Activated CD4-positive, alpha-beta T cell treated with anti-CD3 and anti-CD28 coated beads for 1 hour (primary cell): ENCODE data around the gene INPP1.
"Not testable (repeated sequence)": the region's sequence is repeated elsewhere in the genome, so short reads cannot be mapped to it uniquely, and the experiment has no call there.

ENCODE experiments used
- DNase-seq: peaks from one replicate; pipeline ENCODE4 v3.0.0-alpha.2; 2020

INPP1 gene

GRCh38 chr2:190343536-190344275 is at the start of gene INPP1:
INPP1 (plus strand) TSS chr2:190343589; CDS start chr2:190360103, 16,514 bp downstream.
- DNase-seq = peak; percentile 14

- not testable (repeated sequence) for DNase-seq
Measured at GRCh38 chr2:190297880-190298279, 45.5 kb upstream of the INPP1 start.

GRCh38 chr2:190301032-190301431 is 42.4 kb upstream of the INPP1 start:
- DNase-seq = no peak

- DNase-seq = no peak
Measured at GRCh38 chr2:190302052-190302451, 41.3 kb upstream of the INPP1 start.

GRCh38 chr2:190303647-190304046 is 39.7 kb upstream of the INPP1 start:
- no peak for DNase-seq

- DNase-seq = no peak
Measured at GRCh38 chr2:190304404-190304803, 39.0 kb upstream of the INPP1 start.

GRCh38 chr2:190308031-190308430 is 35.4 kb upstream of the INPP1 start:
- DNase-seq = no peak

- no peak for DNase-seq
Measured at GRCh38 chr2:190311893-190312634, 31.3 kb upstream of the INPP1 start.

- not testable (repeated sequence) for DNase-seq
Measured at GRCh38 chr2:190312635-190313025, 30.8 kb upstream of the INPP1 start.

GRCh38 chr2:190313880-190314279 is 29.5 kb upstream of the INPP1 start:
- DNase-seq = no peak

- DNase-seq = no peak
Measured at GRCh38 chr2:190315273-190315672, 28.1 kb upstream of the INPP1 start.

- no peak for DNase-seq
Measured at GRCh38 chr2:190318514-190318913, 24.9 kb upstream of the INPP1 start.

- DNase-seq = no peak
Measured at GRCh38 chr2:190318931-190319554, 24.3 kb upstream of the INPP1 start.

GRCh38 chr2:190319555-190320498 is 23.6 kb upstream of the INPP1 start, which contains the start of gene HIBCH:
HIBCH (minus strand) TSS chr2:190319826; CDS start chr2:190319750, 76 bp downstream.
- DNase-seq = peak; percentile 74

- no peak for DNase-seq
Measured at GRCh38 chr2:190320696-190321095, 22.7 kb upstream of the INPP1 start.

- no peak for DNase-seq
Measured at GRCh38 chr2:190323406-190323805, 20.0 kb upstream of the INPP1 start.

GRCh38 chr2:190325588-190325987 is 17.8 kb upstream of the INPP1 start:
- DNase-seq = no peak

- no peak for DNase-seq
Measured at GRCh38 chr2:190327867-190328572, 15.4 kb upstream of the INPP1 start.

GRCh38 chr2:190328573-190329147 is 14.7 kb upstream of the INPP1 start:
- DNase-seq = no peak

GRCh38 chr2:190333395-190333794 is 10.0 kb upstream of the INPP1 start:
- DNase-seq = no peak

GRCh38 chr2:190333928-190334327 is 9.5 kb upstream of the INPP1 start:
- DNase-seq = no peak
